ENCODE results near the gene ANP32A.
A peak's percentile ranks its signal among the peaks of the same experiment; 100 is the strongest.

ANP32A gene

DNA sequence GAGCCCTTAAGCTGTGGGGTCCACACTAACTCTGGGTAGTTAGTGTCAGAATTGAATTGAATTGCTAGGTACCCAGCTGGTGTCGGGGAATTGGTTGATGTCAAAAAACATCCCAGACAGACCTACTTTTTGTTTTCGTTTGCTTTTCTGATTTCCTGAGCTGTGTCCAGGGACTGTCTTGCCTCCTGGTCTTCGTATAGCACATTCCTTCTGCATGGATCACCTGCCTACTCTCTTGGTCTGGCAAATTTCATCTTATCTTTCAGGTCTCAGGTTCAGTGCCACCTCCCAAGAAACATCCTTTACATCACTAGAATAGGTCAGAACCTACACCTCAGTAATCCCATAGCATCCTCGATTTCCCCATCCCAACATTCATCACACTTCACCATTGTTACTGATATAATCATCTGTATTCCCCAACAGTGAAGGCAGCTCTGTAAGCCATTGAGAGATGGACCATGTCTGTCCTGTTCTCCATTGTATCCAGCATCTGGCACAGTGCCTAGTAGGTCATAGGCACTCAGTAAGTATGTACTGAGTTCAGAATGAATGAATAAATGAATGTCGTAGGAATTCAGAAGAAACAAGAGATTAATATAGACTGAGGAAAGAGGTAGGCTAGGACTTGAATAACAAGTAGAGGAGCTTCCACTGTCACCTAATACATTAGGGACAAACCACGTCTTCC lies 81.2 kb downstream of the ANP32A start:
- DNase-seq, result no peak

- no peak for DNase-seq
Measured at GRCh38 chr15:68735610-68736009, 85.1 kb downstream of the ANP32A start.

- DNase-seq, result no peak
Measured at GRCh38 chr15:68734881-68735280, 85.8 kb downstream of the ANP32A start.

GRCh38 chr15:68734352-68734751 lies 86.3 kb downstream of the ANP32A start:
- DNase-seq, result no peak

GRCh38 chr15:68733666-68734065 lies 87.0 kb downstream of the ANP32A start:
- no peak for DNase-seq

GRCh38 chr15:68732451-68732850 lies 88.2 kb downstream of the ANP32A start:
- no peak for DNase-seq

DNA sequence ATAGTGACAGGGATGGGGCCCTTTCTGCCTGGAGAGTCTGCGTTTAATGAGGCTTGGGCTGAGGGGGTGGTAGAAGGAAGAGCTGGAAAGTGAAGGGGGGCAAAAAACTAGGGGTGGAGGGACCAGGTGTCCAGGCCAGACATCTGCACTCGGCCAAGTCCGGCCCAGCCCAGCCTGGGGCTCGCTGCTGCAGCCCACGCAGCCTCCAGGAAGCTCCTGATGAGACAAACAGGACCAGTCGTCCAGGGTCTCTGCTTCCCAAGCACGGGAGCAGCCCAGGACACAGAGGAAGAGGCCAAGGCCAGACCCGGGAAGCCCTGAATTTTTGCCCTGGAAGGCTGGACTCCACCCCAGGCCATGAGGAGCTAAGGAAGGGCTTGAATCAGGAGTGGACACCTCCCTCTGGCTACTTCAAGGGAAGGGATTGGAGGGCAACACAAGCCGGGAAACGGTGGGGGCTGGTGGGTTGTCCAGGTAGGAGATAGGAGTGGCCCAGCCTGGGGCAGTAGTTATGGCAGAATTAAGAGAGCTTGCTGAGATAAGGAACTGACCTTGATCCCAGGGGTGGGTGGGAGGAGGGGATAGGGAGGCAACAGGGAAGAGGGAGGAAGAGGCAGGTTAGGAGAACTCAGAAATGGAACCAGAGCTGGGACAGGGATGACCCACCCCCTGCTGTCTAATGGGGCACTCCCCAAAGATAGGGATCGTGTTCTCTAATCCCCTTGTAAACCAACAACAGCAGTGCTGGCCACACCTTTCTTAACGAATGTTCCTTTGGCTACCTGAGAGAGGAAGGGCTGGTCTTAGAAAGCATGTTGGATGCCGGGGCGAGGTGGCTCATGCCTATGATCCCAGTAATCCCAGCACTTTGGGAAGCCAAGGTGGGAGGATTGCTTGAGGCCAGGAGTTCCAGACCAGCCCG lies 89.5 kb downstream of the ANP32A start:
- no peak for DNase-seq

- peak; percentile 13 to 37 for DNase-seq
Measured at GRCh38 chr15:68730471-68730919, 90.2 kb downstream of the ANP32A start.

- no peak for DNase-seq
Measured at GRCh38 chr15:68729789-68730411, 90.8 kb downstream of the ANP32A start.

Data from SW 1271 (cell line).